ENCODE results near the gene SDCCAG8. TPM values are rescaled to one million over a fixed set of nuclear protein-coding genes. Genes with fewer than 3 reads are reported as not detected.

SDCCAG8 gene
- total RNA-seq, 4 donors from 2014 or later, result 37.1 to 60.2 (median 48.6) TPM

DNA sequence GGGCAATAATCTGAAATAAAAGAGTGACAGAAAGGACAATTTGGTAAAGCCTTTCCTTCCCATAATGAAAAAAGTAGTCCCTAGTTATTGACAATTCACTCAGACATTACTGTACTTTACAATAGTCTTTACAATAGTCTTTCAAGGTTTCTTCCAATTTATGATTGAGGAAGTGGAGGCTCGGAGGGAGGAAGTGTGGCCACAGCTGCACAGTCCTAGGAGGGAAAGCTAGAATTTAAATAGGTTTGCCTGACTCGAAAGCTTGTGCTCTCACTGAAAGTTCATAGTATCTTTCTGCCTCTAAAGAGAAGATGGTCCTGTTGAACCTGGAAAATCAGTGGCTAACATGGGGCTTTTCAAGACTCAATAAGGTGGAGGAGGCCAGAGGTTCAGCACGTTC is 203.2 kb downstream of the SDCCAG8 start:
- DNase-seq (ENCODE audit: low spot score) (no peak), ATAC-seq (ENCODE audit: low FRiP score) (no peak)
- TF ChIP-seq, protein P1, sequence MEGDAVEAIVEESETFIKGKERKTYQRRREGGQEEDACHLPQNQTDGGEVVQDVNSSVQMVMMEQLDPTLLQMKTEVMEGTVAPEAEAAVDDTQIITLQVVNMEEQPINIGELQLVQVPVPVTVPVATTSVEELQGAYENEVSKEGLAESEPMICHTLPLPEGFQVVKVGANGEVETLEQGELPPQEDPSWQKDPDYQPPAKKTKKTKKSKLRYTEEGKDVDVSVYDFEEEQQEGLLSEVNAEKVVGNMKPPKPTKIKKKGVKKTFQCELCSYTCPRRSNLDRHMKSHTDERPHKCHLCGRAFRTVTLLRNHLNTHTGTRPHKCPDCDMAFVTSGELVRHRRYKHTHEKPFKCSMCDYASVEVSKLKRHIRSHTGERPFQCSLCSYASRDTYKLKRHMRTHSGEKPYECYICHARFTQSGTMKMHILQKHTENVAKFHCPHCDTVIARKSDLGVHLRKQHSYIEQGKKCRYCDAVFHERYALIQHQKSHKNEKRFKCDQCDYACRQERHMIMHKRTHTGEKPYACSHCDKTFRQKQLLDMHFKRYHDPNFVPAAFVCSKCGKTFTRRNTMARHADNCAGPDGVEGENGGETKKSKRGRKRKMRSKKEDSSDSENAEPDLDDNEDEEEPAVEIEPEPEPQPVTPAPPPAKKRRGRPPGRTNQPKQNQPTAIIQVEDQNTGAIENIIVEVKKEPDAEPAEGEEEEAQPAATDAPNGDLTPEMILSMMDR (IDR thresholded peaks at IDR 0.05), result no peak

- no peak for ATAC-seq (ENCODE audit: low FRiP score)
- TF ChIP-seq, protein P1 (IDR thresholded peaks at IDR 0.05), result no peak
- DNase-seq (ENCODE audit: low spot score), result no peak
Observed at GRCh38 chr1:243461700-243462099, 205.9 kb downstream of the SDCCAG8 start.

DNA sequence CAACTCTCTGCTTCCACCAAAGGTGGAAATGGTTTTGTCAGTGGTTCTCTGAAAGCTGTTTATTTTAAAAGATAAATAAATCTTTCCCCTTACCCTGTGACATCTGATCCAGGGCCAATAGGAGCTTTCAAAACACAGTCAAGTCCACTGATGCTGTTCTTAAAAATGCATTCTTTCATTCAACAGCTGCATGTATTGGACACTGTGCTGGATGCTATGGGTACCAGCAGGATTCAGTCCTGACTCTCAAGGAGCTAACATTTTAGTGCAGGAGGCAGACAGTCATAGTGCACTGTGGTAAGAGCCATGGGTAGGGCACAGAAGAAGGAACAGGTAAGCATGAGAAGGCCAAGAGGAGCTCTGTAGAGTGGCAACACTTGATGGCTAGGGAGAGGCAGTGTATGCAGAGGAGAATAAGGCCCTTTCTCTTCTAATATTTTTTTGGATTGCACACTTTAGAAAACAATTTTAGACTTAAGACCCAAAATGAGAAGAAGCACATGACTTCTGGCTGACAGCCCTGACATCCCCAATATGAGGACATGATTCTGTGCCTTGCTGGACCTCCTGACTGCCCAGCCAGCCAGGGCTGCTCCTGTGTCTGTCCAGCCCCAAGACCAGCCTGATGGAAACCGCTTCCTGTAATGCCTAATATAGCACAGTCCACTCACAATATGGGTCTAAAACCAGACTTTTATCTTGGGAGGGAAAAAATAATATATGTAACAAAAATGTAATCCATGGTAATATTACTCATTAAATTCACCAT is 207.3 kb downstream of the SDCCAG8 start:
- DNase-seq (ENCODE audit: low spot score), result no peak
- TF ChIP-seq, protein P1 (IDR thresholded peaks at IDR 0.05), result no peak
- ATAC-seq (ENCODE audit: low FRiP score), result no peak

- TF ChIP-seq, protein P1 (IDR thresholded peaks at IDR 0.05), result no peak
- no peak for DNase-seq (ENCODE audit: low spot score)
- no peak for ATAC-seq (ENCODE audit: low FRiP score)
Observed at GRCh38 chr1:243465081-243465480, 209.2 kb downstream of the SDCCAG8 start.

DNA sequence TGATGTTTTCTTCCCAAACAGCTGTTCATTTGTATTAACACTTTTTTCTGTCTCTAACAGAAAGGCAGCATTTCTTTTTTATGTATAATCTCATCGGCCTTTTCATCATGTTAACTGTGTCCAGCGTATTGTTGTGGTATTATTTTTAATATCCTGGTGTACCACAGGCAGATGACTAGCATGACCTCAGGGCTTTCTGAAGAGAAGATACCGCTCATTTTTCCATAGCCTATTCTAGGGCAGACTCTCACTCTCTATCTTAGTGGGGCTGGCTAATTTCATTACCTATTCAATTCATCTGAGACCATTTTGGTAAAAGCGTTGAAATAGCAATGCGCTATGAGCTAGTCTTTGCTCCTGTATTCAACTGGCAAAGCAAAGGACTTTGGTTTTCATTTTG is 209.9 kb downstream of the SDCCAG8 start:
- DNase-seq (ENCODE audit: low spot score) (no peak), ATAC-seq (ENCODE audit: low FRiP score) (no peak)
- TF ChIP-seq, protein P1 (IDR thresholded peaks at IDR 0.05), result no peak

DNA sequence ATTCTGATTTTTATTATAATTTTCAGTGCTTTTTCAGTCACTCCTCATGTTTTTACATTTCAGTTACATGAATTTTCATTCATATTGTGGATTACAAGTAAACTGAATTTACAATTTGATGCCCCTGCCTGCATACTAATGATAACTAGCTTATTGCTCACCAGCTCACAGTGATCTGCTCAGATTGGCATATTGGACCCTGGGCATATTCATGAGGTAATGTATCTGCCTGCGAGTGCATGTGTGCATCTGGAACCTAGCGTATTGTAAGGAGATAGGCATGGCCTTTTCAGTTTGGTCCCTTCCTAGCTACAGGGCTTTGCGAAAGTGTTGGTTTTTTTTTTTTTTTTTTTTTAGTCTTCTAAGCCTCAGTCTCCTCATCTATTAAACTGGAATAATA is 213.7 kb downstream of the SDCCAG8 start:
- TF ChIP-seq, protein P1 (IDR thresholded peaks at IDR 0.05), result no peak
- no peak for ATAC-seq (ENCODE audit: low FRiP score)

DNA sequence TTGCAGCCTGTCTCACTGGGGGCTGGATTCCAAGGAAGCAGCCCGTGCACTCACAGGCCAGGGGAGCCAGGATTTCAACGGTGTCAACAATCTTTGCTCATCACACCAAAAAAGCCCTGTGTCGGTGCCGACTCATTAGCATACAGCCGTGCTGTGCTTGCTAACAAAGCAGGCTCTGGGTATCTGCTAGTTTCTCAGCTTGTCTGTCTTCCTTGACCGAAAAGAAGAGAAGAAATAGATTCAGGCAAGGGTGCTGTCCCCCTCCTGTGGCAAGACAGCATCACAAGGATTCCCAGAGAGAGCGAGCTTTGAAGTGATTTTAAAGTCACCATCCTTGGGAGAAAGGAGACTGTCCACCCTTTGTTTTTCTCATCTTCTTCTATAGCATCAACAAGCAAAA is 214.7 kb downstream of the SDCCAG8 start:
- TF ChIP-seq, protein P1 (IDR thresholded peaks at IDR 0.05), result no peak
- ATAC-seq (ENCODE audit: low FRiP score), result no peak
- no peak for DNase-seq (ENCODE audit: low spot score)

More for the DNA sequence above, 213.7 kb downstream of the SDCCAG8 start:
- DNase-seq (ENCODE audit: low spot score), result no peak
